WTC11 (cell line): ENCODE data around the gene IFNA21. TPM values are rescaled to one million over a fixed set of nuclear protein-coding genes. Genes with fewer than 3 reads are reported as not detected.

Source experiments
- ATAC-seq: fragments of 200-7000 bp; cut with Tn5 transposase; 2 replicates; pipeline ENCODE4 v1.10.0; 2021; ENCODE audit warnings: mild to moderate bottlenecking, moderate library complexity
- CTCF ChIA-PET: fragments of 300-600 bp; sonication (Branson Sonifier 250); formaldehyde crosslinking; loops from one replicate; lab custom pipeline; 2021; ENCODE audit warnings: antibody characterized with exemption; lab: Charles Lee
- POLR2A ChIA-PET: fragments of 350-600 bp; sonication (Branson Sonifier 250); formaldehyde crosslinking; loops from one replicate; lab custom pipeline; 2021; ENCODE audit warnings: antibody characterized with exemption; lab: Charles Lee
- DNase-seq: peaks from one replicate; pipeline ENCODE4 v3.0.0; 2021; ENCODE audit warnings: low spot score
- H3K27ac Mint-ChIP-seq: 2 replicates; pipeline ENCODE4 v1.8.0; 2021; ENCODE audit warnings: mixed read lengths
- H3K27me3 Mint-ChIP-seq: 2 replicates; pipeline ENCODE4 v1.8.0; 2021; ENCODE audit warnings: low read depth, mild to moderate bottlenecking, moderate library complexity, mixed read lengths
- H3K36me3 Mint-ChIP-seq: 2 replicates; pipeline ENCODE4 v1.8.0; 2021; ENCODE audit warnings: mixed read lengths
- H3K4me1 Mint-ChIP-seq: 2 replicates; pipeline ENCODE4 v1.8.0; 2022; ENCODE audit warnings: mixed read lengths
- H3K4me3 Mint-ChIP-seq: 2 replicates; pipeline ENCODE4 v1.8.0; 2021; ENCODE audit warnings: mild to moderate bottlenecking, moderate library complexity, mixed read lengths
- H3K9me3 Mint-ChIP-seq: 2 replicates; pipeline ENCODE4 v1.8.0; 2021; ENCODE audit warnings: mixed read lengths
- GABPB1 ChIP-seq: sonication (generic); formaldehyde crosslinking; IDR thresholded peaks from 2 replicates; pipeline ENCODE4 v1.8.1; 2023; ENCODE audit warnings: mild to moderate bottlenecking, missing genetic modification reagents
- HMGA2 ChIP-seq: fragments of 250-450 bp; sonication (Bioruptor Pico); IDR thresholded peaks from 2 replicates; pipeline ENCODE4 v1.4.0; 2021; ENCODE audit warnings: mild to moderate bottlenecking, moderate library complexity
- IRF1 ChIP-seq: sonication (generic); formaldehyde crosslinking; IDR thresholded peaks from 2 replicates; pipeline ENCODE4 v1.8.0; 2023; ENCODE audit warnings: missing genetic modification reagents
- PREB ChIP-seq: sonication (generic); formaldehyde crosslinking; IDR thresholded peaks from 2 replicates; pipeline ENCODE4 v1.8.1; 2022; ENCODE audit warnings: mild to moderate bottlenecking, missing genetic modification reagents, moderate library complexity, borderline replicate concordance
- PRRX2 ChIP-seq: fragments of 250-450 bp; sonication (Bioruptor Pico); IDR thresholded peaks from 2 replicates; pipeline ENCODE4 v1.8.0; 2021; ENCODE audit warnings: mild to moderate bottlenecking
- RORB ChIP-seq: fragments of 250-450 bp; sonication (Bioruptor Pico); IDR thresholded peaks from 2 replicates; pipeline ENCODE4 v1.9.0; 2021; ENCODE audit warnings: mild to moderate bottlenecking
- SMAD3 ChIP-seq: sonication (generic); formaldehyde crosslinking; IDR thresholded peaks from 2 replicates; pipeline ENCODE4 v1.8.0; 2022; ENCODE audit warnings: missing genetic modification reagents, mild to moderate bottlenecking, borderline replicate concordance
- SMAD4 ChIP-seq: sonication (generic); formaldehyde crosslinking; IDR thresholded peaks from 2 replicates; pipeline ENCODE4 v1.8.0; 2022; ENCODE audit warnings: mild to moderate bottlenecking, missing genetic modification reagents
- SOX15 ChIP-seq: fragments of 250-450 bp; sonication (Bioruptor Pico); IDR thresholded peaks from 2 replicates; pipeline ENCODE4 v1.9.0; 2021; ENCODE audit warnings: mild to moderate bottlenecking
- SP1 ChIP-seq: sonication (generic); formaldehyde crosslinking; conservative IDR thresholded peaks from 2 replicates; pipeline ENCODE4 v1.8.1; 2022; ENCODE audit warnings: missing genetic modification reagents
- ZBTB43 ChIP-seq: sonication (generic); formaldehyde crosslinking; IDR thresholded peaks from 2 replicates; pipeline ENCODE4 v1.8.1; 2023; ENCODE audit warnings: mild to moderate bottlenecking, missing genetic modification reagents
- ZMAT4 ChIP-seq: fragments of 250-450 bp; sonication (Bioruptor Pico); IDR thresholded peaks from 2 replicates; pipeline ENCODE4 v1.9.0; 2021; ENCODE audit warnings: mild to moderate bottlenecking
- ZNF121 ChIP-seq: sonication (generic); formaldehyde crosslinking; IDR thresholded peaks from 2 replicates; pipeline ENCODE4 v1.8.0; 2023; ENCODE audit warnings: missing genetic modification reagents
- ZNF219 ChIP-seq: sonication (generic); formaldehyde crosslinking; IDR thresholded peaks from 2 replicates; pipeline ENCODE4 v1.8.0; 2023; ENCODE audit warnings: missing genetic modification reagents, mild to moderate bottlenecking, borderline replicate concordance
- ZNF232 ChIP-seq: sonication (generic); formaldehyde crosslinking; IDR thresholded peaks from 2 replicates; pipeline ENCODE4 v1.8.0; 2022; ENCODE audit warnings: mild to moderate bottlenecking, missing genetic modification reagents
- ZNF263 ChIP-seq: sonication (generic); formaldehyde crosslinking; IDR thresholded peaks from 2 replicates; pipeline ENCODE4 v1.8.1; 2022; ENCODE audit warnings: low read depth, mild to moderate bottlenecking, moderate library complexity, missing genetic modification reagents
- ZNF396 ChIP-seq: fragments of 250-450 bp; sonication (Bioruptor Pico); IDR thresholded peaks from 2 replicates; pipeline ENCODE4 v1.8.0; 2021; ENCODE audit warnings: mild to moderate bottlenecking, moderate library complexity, borderline replicate concordance
- ZNF423 ChIP-seq: fragments of 250-450 bp; sonication (Bioruptor Pico); IDR thresholded peaks from 2 replicates; pipeline ENCODE4 v2.1.2; 2022; ENCODE audit warnings: mild to moderate bottlenecking, moderate library complexity
- total RNA-seq: library from RNA; stranded (reverse); gene quantifications from 3 replicates; pipeline ENCODE4 v1.2.3, GENCODE V29; 2021
- TF ChIP-seq, protein P1 (sequence below): sonication (generic); formaldehyde crosslinking; IDR thresholded peaks from 2 replicates; pipeline ENCODE4 v1.8.0; 2022; ENCODE audit warnings: missing genetic modification reagents
- TF ChIP-seq, protein P2 (sequence below): sonication (generic); formaldehyde crosslinking; IDR thresholded peaks from 2 replicates; pipeline ENCODE4 v1.8.0; 2023; ENCODE audit warnings: missing genetic modification reagents, mild to moderate bottlenecking, borderline replicate concordance

IFNA21 gene
- total RNA-seq, 1 experiment from 2014 or later, result not detected

DNA sequence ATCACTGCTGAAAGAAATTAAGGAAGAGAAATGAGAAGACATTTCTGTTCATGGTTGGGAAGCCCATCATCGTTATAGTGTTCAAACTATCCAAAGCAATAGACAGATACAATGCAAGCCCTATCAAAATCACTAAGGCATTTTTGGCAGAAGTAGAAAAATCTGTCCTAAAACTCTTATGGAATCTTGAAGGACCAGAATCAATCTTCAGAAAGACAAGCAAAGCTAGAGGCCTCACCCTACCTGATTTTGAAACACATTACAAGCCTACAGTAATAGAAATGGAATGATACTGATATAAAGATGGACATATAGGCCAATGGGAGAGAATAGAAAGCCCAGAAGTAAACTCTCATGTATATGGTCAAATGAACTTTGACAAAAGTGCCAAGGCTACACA is 4.9 kb upstream of the IFNA21 start:
- H3K4me1 Mint-ChIP-seq, result no peaks in the 10 kb centered on the region
- CTCF ChIA-PET, result no interaction called here
- H3K4me3 Mint-ChIP-seq, result no peak overlapping the region
- POLR2A ChIA-PET, result no interaction called here
- no peaks in the 10 kb centered on the region for H3K36me3 Mint-ChIP-seq
- H3K27ac Mint-ChIP-seq, result no peak overlapping the region
- H3K27me3 Mint-ChIP-seq, result peaks cover 8% of the 10 kb centered on the region
- H3K9me3 Mint-ChIP-seq, result no peaks in the 10 kb centered on the region
- ATAC-seq, result no peak
- TF ChIP-seq ZNF219 (CRISPR knock-in tag) (no peak), IRF1 (no peak), ZNF263 (CRISPR knock-in tag) (no peak), PRRX2 (no peak), SOX15 (CRISPR knock-in tag) (no peak), RORB (CRISPR knock-in tag) (no peak), GABPB1 (CRISPR knock-in tag) (no peak), PREB (CRISPR knock-in tag) (no peak), ZNF232 (no peak), ZMAT4 (CRISPR knock-in tag) (no peak)
- TF ChIP-seq, protein P1, sequence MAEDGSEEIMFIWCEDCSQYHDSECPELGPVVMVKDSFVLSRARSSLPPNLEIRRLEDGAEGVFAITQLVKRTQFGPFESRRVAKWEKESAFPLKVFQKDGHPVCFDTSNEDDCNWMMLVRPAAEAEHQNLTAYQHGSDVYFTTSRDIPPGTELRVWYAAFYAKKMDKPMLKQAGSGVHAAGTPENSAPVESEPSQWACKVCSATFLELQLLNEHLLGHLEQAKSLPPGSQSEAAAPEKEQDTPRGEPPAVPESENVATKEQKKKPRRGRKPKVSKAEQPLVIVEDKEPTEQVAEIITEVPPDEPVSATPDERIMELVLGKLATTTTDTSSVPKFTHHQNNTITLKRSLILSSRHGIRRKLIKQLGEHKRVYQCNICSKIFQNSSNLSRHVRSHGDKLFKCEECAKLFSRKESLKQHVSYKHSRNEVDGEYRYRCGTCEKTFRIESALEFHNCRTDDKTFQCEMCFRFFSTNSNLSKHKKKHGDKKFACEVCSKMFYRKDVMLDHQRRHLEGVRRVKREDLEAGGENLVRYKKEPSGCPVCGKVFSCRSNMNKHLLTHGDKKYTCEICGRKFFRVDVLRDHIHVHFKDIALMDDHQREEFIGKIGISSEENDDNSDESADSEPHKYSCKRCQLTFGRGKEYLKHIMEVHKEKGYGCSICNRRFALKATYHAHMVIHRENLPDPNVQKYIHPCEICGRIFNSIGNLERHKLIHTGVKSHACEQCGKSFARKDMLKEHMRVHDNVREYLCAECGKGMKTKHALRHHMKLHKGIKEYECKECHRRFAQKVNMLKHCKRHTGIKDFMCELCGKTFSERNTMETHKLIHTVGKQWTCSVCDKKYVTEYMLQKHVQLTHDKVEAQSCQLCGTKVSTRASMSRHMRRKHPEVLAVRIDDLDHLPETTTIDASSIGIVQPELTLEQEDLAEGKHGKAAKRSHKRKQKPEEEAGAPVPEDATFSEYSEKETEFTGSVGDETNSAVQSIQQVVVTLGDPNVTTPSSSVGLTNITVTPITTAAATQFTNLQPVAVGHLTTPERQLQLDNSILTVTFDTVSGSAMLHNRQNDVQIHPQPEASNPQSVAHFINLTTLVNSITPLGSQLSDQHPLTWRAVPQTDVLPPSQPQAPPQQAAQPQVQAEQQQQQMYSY (CRISPR knock-in tag), result no peak
- DNase-seq, result no peak

DNA sequence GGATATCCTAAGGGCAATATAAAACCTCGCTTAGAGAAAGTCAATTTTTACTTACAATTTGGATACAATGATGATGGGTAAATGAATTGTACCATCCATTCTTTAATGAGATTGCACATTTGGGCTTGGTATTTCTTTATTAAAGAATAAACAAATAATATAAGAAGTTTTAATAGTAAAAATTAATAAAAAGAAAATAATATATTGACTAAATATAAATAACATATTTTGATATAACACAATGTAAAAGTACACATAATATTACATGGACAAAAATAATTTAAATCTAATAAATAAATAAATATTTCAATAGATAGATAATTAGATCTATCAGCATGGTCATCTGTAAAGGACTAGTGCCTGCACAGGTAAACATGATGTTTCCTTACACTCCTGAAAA is 944 bp downstream of the IFNA21 start:
- no peaks in the 10 kb centered on the region; the same call in none of the 2 replicates for H3K27me3 Mint-ChIP-seq
- H3K9me3 Mint-ChIP-seq, result peaks cover 5% of the 10 kb centered on the region; the same call in 1 of the 2 replicates
- no peak overlapping the region for H3K4me3 Mint-ChIP-seq
- ChIA-PET POLR2A (no interaction called here), CTCF (no interaction called here)
- H3K4me1 Mint-ChIP-seq, result no peaks in the 10 kb centered on the region
- H3K27ac Mint-ChIP-seq, result no peak overlapping the region
- ATAC-seq, result no peak
- no peaks in the 10 kb centered on the region for H3K36me3 Mint-ChIP-seq
- no peak for DNase-seq
- peak; percentile 90 for TF ChIP-seq HMGA2 (CRISPR knock-in tag)
- TF ChIP-seq ZNF232, result no peak

GRCh38 chr9:21160178-21160577 is 6.3 kb downstream of the IFNA21 start:
- Mint-ChIP-seq H3K4me3 (no peak overlapping the region), H3K27me3 (no peaks in the 10 kb centered on the region), H3K36me3 (no peaks in the 10 kb centered on the region), H3K4me1 (no peaks in the 10 kb centered on the region), H3K27ac (no peak overlapping the region), H3K9me3 (peaks cover 5% of the 10 kb centered on the region; the same call in 1 of the 2 replicates)
- ATAC-seq (no peak), DNase-seq (no peak)
- CTCF ChIA-PET, result interaction anchor here (1.2 kb wide), 1 partner anchor 23 kb away, joined by 3 read pairs; no protein-coding TSS in a partner anchor
- POLR2A ChIA-PET, result no interaction called here
- no peak for TF ChIP-seq ZBTB43

GRCh38 chr9:21155501-21155900 is 11.0 kb downstream of the IFNA21 start:
- DNase-seq (no peak), ATAC-seq (no peak)
- POLR2A ChIA-PET, result no interaction called here
- Mint-ChIP-seq H3K4me3 (no peak overlapping the region), H3K27ac (no peak overlapping the region), H3K36me3 (no peaks in the 10 kb centered on the region), H3K4me1 (peaks cover 3% of the 10 kb centered on the region), H3K9me3 (no peaks in the 10 kb centered on the region), H3K27me3 (no peaks in the 10 kb centered on the region)
- CTCF ChIA-PET, result no interaction called here
- TF ChIP-seq SMAD4 (no peak), ZNF121 (CRISPR knock-in tag) (no peak), SP1 (CRISPR knock-in tag) (no peak), ZNF423 (CRISPR knock-in tag) (no peak), SMAD3 (no peak), ZNF396 (no peak)
- TF ChIP-seq, protein P2, sequence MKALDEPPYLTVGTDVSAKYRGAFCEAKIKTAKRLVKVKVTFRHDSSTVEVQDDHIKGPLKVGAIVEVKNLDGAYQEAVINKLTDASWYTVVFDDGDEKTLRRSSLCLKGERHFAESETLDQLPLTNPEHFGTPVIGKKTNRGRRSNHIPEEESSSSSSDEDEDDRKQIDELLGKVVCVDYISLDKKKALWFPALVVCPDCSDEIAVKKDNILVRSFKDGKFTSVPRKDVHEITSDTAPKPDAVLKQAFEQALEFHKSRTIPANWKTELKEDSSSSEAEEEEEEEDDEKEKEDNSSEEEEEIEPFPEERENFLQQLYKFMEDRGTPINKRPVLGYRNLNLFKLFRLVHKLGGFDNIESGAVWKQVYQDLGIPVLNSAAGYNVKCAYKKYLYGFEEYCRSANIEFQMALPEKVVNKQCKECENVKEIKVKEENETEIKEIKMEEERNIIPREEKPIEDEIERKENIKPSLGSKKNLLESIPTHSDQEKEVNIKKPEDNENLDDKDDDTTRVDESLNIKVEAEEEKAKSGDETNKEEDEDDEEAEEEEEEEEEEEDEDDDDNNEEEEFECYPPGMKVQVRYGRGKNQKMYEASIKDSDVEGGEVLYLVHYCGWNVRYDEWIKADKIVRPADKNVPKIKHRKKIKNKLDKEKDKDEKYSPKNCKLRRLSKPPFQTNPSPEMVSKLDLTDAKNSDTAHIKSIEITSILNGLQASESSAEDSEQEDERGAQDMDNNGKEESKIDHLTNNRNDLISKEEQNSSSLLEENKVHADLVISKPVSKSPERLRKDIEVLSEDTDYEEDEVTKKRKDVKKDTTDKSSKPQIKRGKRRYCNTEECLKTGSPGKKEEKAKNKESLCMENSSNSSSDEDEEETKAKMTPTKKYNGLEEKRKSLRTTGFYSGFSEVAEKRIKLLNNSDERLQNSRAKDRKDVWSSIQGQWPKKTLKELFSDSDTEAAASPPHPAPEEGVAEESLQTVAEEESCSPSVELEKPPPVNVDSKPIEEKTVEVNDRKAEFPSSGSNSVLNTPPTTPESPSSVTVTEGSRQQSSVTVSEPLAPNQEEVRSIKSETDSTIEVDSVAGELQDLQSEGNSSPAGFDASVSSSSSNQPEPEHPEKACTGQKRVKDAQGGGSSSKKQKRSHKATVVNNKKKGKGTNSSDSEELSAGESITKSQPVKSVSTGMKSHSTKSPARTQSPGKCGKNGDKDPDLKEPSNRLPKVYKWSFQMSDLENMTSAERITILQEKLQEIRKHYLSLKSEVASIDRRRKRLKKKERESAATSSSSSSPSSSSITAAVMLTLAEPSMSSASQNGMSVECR, result no peak
